TTC549 (cell line): Measurements from ENCODE around the gene SLCO2A1.

ENCODE experiments used
- FAIRE-seq: peaks from 2 replicates; lab custom pipeline; 2012; peaks lifted over from hg19 to GRCh38; lab: Jason Lieb, UNC

Gene SLCO2A1

GRCh38 chr3:134034005-134034785 is 4.5 kb upstream of the SLCO2A1 start:
- FAIRE-seq = no peak

DNA sequence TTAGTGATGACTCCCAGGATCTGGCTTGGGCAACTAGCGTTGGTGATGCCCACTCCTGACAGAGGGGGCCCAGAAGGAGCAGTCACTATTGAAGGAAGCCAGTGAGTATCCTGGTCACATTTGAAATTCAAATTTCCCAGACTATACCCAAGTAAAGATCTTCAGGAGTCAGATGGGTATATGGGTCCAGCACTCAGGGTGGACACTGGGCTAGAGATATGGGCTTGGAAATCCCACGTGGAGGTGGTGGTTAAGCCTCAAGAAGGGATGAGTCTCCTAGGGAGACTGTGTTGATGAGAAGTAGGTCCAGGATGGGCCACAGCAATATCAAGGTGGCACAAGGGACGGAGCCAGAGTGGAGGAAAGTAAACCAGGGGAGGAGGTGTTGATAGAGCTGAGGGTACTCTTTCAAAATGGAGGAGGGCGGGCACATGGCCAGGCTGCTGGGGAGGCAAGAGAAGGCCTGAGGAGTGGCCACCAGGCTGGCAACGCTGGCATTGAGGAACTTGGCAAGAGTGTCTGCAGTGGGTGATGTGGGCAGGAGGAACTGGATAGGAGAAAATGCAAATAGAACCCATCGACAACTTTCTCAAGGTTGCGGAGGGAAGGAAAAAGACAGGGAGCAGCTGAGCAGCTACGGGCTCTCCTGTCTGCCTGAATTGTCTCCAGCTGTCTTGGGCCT is 3.7 kb upstream of the SLCO2A1 start:
- FAIRE-seq = no peak

DNA sequence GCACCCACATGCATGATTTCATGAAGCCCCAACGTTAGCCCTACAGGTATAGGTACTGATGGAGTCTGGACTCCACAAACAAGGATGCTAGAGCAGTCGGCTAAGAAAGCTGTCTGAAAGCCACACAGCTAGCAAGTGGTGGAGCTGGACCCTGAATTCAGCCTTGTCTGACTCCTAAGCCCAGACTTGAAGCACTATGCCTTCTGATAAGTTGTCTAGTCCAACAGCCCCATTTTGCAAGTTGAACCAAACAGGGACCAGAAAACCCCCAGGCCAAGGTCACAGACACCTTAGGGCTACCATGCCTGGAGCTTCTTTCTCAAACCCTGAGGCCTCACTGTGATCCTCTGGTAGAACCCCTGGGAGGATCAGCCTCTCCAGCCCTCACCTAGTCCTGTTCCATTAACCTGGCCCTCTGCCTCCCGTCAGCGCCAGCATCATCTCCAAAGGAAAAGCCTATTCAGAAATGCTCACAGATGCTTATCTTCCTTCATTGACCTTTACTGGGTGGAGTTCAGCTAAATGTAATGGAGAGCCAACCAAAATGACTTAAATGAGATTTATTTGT is 1.7 kb upstream of the SLCO2A1 start:
- no peak for FAIRE-seq

DNA sequence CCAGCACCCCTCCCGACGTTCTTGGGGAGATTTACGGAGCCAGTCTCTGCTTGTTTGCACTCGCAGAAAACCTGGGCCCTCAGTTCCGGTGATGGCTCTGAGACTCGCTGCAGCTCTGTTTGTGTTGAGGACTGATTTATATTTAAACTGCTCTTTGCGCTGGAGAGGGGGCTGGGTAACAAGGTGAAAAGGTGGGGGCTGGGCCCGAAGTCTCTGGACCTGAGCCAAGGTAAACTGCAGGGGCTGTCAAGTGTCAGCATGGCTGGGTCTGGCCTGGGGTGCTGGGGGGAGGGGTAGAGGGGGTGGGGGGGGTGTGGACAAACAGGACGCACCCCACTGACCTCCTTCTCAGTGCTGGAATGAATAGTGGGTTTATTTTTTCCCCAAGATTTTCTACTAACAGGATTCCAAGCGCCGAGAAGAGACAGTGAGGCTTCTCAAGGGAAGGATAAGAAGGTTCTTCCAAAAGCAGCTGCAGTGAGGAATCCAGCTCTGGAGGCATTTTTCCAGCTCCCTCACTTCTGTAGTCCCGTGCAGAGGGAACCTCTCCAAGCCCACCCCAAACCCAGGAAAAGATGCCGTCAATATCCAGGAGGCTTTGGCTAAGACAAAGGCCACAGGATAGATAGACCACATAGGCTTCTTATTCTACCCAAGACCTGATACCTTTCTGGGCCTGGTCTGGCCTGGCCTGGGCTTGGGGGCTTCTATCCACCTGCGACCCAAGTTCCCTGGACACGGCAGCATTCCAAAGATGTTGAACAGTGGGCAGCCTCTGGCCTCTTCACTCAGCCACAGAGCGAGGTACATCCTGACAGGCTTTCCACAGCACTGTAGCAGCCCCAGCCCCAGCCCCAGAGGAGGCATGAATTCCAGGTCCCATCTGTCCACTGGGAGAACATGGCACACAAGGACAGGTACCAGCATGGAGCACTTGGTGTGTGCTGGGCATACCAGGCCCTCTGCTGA is 938 bp upstream of the SLCO2A1 start:
- no peak for FAIRE-seq

GRCh38 chr3:134029256-134029733 is 430 bp downstream of the SLCO2A1 start:
- FAIRE-seq = no peak

DNA sequence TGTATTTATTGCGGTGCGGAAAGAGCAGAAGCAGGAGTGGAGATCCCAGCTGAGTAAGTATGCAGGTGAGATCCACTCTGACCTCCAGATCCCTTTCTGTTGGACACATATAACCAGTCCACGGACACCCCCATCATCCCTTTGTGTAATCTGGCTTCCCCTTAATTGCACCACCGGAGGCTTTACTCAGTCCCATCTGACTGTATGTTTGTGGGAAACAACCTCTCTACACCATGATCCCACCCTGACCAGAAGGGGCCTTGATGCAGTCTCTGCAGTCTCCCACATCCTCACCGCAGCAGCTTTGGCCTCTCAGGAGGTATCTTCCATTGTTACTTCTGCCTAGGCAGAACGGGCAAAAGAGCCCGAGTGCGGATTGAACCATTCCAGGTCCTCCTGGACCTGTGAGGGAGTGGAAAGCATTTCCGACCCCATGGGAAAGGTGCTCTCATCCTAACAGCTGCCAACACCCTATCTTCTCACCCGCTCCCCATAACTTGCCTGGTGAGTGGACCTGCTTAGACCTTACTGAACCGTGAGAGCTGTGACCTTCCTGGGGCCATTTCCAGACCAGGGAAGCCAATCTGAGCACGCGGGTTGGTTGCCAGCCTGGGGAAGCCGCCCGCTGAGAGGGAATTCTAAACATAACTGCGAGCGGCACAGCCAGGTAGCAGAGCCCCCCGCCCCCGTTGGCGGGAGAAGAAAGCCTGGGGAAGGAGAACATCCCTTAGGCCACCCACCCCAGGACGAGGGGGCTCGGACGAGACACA is 1.1 kb downstream of the SLCO2A1 start:
- no peak for FAIRE-seq

DNA sequence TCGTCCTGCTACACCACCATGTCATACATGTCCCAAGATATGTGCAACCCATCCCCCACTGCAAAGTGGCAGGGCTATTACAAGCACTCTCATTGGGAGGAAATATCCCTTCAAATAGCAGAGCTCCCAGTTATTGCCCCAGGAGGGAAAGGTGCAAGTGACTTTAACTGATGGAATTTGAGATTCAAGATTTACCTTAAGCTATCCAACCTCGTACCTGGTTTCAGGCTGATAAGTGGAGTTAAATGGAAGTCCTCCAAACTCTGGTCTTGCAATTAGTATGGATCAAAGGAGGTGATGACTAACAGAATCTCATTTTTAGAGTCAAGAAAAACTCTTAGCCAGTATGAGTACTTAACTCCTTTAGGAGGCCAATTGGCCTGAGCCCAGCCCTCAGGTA is 2.1 kb downstream of the SLCO2A1 start:
- FAIRE-seq = no peak

DNA sequence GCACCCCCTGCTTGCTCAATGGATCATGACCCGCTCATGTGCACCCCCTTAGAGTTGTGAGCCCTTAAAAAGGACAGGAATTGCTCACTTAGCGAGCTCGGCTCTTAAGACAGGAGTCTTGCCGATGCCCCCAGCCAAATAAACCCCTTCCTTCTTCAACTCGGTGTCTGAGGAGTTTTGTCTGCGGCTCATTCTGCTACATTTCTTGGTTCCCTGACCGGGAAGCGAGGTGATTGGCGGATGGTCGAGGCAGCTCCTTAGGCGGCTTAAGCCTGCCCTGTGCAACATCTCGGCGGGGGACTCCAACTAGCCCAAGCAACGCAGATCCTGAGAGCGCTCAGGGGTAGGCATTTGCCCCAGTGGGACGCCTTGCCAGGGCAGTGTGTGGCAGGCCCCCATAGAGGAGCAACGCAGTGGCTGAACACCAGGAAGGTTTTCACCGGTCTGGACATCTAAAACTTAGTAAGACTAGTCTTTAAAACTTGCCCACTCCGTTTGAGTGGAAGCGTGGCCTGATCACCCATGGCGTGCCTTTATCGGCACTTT is 9.5 kb downstream of the SLCO2A1 start:
- FAIRE-seq = no peak

- FAIRE-seq = no peak
These were observed 10.9 kb downstream of the SLCO2A1 start for GRCh38 chr3:134018850-134019249.

- FAIRE-seq = no peak
These were observed 11.3 kb downstream of the SLCO2A1 start for GRCh38 chr3:134018406-134018805.

DNA sequence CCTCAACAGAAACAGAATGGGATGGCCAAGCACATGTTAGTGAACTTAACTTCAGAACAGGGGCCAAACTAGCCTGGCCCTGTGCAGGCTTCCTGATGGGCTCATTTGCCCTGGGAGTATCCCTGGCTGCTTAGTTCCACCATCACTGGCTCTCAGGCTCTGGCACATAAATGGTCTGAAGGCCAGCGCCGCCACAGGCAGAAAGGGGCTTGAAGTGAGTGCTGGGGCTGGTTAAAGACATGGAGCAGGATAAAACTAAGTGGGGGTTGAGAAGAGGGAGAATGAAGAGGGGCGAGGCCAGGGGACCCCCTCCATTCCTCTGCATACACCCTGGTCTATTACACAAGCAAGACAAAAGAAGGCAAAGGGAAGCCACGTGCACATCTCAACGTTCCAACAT is 12.2 kb downstream of the SLCO2A1 start:
- no peak for FAIRE-seq

DNA sequence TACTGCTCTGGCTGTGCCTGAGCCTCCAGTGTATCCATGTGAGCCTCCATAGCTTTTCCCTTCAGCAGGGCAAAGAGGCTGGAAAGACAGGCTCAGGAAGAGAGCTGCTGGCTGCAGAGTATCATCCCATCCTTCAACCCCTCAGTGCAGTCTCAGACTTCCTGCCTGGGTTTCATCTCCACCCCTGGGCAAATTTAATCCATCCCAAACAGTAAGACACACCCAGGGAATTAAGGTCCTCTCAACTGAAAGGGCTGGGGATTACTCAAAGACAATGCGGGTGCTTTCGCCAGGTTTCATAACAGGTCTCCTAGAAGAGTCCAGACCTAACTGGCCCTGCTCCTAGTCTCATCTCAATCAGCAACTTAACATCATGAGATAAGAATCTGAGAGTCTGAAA is 15.5 kb downstream of the SLCO2A1 start:
- no peak for FAIRE-seq

GRCh38 chr3:134013280-134013679 is 16.4 kb downstream of the SLCO2A1 start:
- FAIRE-seq = no peak

- no peak for FAIRE-seq
These were observed 20.3 kb downstream of the SLCO2A1 start for GRCh38 chr3:134009345-134010000.

GRCh38 chr3:134008630-134009156 is 21.0 kb downstream of the SLCO2A1 start:
- no peak for FAIRE-seq

DNA sequence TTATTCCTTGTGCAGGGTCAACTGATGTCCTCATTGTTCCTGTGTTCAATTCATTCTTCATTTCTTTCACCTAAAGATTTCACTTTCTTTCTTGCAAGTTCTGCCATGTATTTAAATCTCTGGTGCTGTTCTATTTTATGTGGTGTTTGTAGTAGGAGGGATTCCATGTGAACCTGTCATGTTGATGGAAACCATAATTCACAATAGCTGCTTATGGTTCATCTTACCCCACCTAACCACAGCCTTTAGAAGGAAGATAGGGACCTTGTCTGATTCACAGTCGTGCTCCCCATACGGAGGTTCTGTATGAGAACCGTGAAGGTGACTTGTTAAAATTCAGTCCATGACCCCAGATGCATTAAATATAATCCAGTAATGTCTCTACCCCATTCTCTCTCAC is 21.9 kb downstream of the SLCO2A1 start:
- no peak for FAIRE-seq

DNA sequence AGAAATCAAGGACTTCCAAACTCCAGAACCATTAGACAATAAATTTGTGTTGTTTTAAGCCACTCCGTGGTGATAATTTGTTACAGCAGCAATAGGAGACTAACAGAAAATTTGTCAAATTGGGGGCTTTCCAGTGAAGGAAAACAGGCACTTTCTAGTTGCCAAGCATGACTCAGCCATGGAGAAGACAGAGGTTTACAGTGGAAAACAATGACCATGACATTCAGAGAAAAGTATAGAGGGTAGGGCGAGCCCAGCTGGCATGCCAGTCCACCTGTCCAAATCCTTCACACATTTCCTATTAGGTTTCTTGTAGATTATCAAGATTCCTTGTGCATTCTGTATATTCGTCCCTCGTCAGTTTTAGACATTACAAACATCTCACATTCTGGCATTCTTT is 24.9 kb downstream of the SLCO2A1 start:
- no peak for FAIRE-seq

DNA sequence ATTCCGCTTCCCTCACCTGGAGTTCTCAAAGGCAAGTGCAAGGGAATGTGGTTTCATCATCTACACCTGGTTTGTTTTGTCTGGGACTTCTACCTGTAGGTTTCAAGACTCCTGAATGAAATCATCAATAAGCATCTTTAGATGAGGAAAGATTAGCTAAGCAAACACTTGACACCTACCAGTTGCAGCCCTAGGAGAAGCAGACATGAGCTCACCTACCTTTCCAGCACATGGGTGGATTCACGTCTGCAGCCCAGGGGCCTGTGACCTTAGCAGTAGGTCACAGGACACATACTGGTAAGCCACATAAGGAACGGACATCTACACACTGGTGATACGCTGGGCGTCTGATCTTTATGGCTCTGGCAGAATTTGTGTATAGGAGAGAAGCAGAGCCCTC is 26.7 kb downstream of the SLCO2A1 start:
- no peak for FAIRE-seq

DNA sequence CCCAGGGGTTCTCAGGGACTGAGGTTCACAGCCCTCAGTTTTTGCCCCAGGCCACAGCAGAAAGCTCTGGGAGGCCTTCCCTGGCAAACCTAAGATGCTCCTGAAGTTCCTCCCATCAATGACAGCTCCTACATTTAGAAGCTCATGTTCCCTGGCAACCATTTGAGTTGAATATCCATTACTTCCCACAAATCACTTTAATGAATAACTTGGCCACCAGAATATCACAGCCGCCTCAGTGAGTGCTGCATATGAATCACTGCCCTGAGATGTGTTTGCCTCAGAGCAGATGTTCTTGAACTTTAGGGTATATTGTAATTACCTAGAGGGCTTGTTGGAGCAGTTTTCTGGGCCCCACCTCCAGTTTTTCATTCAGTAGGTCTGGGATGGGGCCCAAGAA is 27.4 kb downstream of the SLCO2A1 start:
- FAIRE-seq = no peak

GRCh38 chr3:134001251-134001650 is 28.5 kb downstream of the SLCO2A1 start:
- FAIRE-seq = no peak
